OCI-LY3 (cell line): Measurements from ENCODE around the gene TYW1.
"Not testable (repeated sequence)": the region's sequence is repeated elsewhere in the genome, so short reads cannot be mapped to it uniquely, and the experiment has no call there.

Experiments used
- EZH2phosphoT487 ChIP-seq: fragments of 200-600 bp; shearing (Covaris generic); IDR thresholded peaks from 2 replicates; pipeline ENCODE4 v1.6.1; 2018; ENCODE audit warnings: antibody characterized with exemption, mixed run types, low read depth
- TF ChIP-seq, protein P1 (sequence below): fragments of 200-600, 300-600 bp; sonication (generic); IDR thresholded peaks from 2 replicates; pipeline ENCODE4 v1.5.1; 2014; ENCODE audit warnings: antibody characterized with exemption, low read length, low read depth

DNA sequence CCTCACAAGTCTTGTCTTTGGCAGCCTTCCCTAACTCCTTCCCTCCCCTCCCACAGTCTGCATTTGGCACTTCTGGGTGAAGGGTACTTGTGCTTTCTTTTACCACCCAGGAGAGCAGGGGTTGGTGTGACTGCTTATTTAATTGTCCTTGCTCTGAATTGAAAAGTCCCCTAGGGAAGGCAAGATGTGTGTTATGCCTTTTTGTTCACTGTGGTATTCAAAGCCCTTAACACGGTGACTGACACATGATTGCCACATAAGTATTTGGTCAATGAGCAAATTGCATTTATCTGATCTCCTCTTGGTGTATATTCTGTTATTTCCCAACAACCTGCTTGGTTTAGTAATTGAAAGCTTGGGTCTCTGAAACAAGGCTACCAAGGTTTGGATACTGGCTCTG is 134.1 kb downstream of the TYW1 start:
- TF ChIP-seq, protein P1, sequence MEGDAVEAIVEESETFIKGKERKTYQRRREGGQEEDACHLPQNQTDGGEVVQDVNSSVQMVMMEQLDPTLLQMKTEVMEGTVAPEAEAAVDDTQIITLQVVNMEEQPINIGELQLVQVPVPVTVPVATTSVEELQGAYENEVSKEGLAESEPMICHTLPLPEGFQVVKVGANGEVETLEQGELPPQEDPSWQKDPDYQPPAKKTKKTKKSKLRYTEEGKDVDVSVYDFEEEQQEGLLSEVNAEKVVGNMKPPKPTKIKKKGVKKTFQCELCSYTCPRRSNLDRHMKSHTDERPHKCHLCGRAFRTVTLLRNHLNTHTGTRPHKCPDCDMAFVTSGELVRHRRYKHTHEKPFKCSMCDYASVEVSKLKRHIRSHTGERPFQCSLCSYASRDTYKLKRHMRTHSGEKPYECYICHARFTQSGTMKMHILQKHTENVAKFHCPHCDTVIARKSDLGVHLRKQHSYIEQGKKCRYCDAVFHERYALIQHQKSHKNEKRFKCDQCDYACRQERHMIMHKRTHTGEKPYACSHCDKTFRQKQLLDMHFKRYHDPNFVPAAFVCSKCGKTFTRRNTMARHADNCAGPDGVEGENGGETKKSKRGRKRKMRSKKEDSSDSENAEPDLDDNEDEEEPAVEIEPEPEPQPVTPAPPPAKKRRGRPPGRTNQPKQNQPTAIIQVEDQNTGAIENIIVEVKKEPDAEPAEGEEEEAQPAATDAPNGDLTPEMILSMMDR, result not testable (repeated sequence)
- not testable (repeated sequence) for TF ChIP-seq EZH2phosphoT487
